K562 (cell line): ENCODE results near the gene YAF2. TPM values are rescaled to one million over a fixed set of nuclear protein-coding genes. Genes with fewer than 3 reads are reported as not detected.

Source experiments
- MGA ChIP-seq: fragments of 450-650 bp; IDR thresholded peaks from 2 replicates; pipeline ENCODE4 v1.6.1; 2016; ENCODE audit warnings: mild to moderate bottlenecking, moderate library complexity
- MXI1 ChIP-seq: IDR thresholded peaks from 2 replicates; pipeline ENCODE4 v1.6.1; 2011; ENCODE audit warnings: low read depth, mild to moderate bottlenecking, improper control_type of control experiment, low read length
- NFATC3 ChIP-seq: fragments of 450-650 bp; IDR thresholded peaks from 2 replicates; pipeline ENCODE4 v1.6.1; 2017; ENCODE audit warnings: mild to moderate bottlenecking
- RBM17 ChIP-seq: fragments of 200-400 bp; formaldehyde crosslinking; IDR thresholded peaks from 2 replicates; pipeline ENCODE4 v1.6.1; 2017; ENCODE audit warnings: low read depth, mild to moderate bottlenecking, low read length, borderline replicate concordance
- RUNX1 ChIP-seq: sonication (generic); IDR thresholded peaks from 2 replicates; pipeline ENCODE4 v1.6.1; 2016; ENCODE audit warnings: antibody characterized with exemption, low read depth
- TEAD2 ChIP-seq: fragments of 450-650 bp; IDR thresholded peaks from 2 replicates; pipeline ENCODE4 v1.6.1; 2016; ENCODE audit warnings: missing genetic modification characterization, control low read depth, missing compliant biosample characterization
- ZBTB2 ChIP-seq: fragments of 450-650 bp; IDR thresholded peaks from 2 replicates; pipeline ENCODE4 v1.6.1; 2016; ENCODE audit warnings: antibody characterized with exemption
- ZNF444 ChIP-seq: fragments of 250-450 bp; sonication (Bioruptor Pico); IDR thresholded peaks from 2 replicates; pipeline ENCODE4 v1.4.0; 2020; ENCODE audit warnings: mild to moderate bottlenecking, moderate library complexity
- ZNF592 ChIP-seq: fragments of 450-650 bp; IDR thresholded peaks from 2 replicates; pipeline ENCODE4 v1.6.1; 2017; ENCODE audit warnings: antibody characterized with exemption, mild to moderate bottlenecking
- polyA plus RNA-seq, 8 experiments: library from polyadenylated mRNA; depleted of rRNA in 4 of 8; stranded (reverse) in 5 of 8; unstranded in 3 of 8; fragments of >200 nt; fragmentation: Nextera tagmentation in 2 of 8; fragmentation: Illumina TruSeq in 1 of 8; extraction: Ambion mirVana in 2 of 8; extraction: Trizol in 1 of 8; gene quantifications; 2 replicates each; pipeline versions ENCODE4 v1.2.1 to v1.2.3, GENCODE V29; 2011 to 2014; ENCODE audit warnings: inconsistent platforms in 1 of 8, missing spikeins in 1 of 8
- total RNA-seq, 7 experiments: library from RNA; depleted of rRNA in 6 of 7; stranded (reverse); fragments of >200 nt in 6 of 7; fragmentation: Illumina TruSeq in 2 of 7; extraction: Trizol in 2 of 7; gene quantifications; 2 replicates each; pipeline versions ENCODE4 v1.2.1 to v1.2.3, GENCODE V29; 2011 to 2021; ENCODE audit warnings: low replicate concordance in 1 of 7

YAF2 gene
- total and polyA plus RNA-seq, 9 of the 15 experiments (the other 6 are each of a cell fraction or from before 2014, with no cell fraction given), result 10.6 to 26.4 (median 21.3) TPM

GRCh38 chr12:42238240-42239140 is at the start of gene YAF2 (continued):
- TF ChIP-seq ZBTB2 (no peak), ZNF444 (CRISPR knock-in tag) (no peak), RUNX1 (no peak), NFATC3 (no peak), MXI1 (no peak), TEAD2 (tag) (no peak), MGA (peak; percentile 68), ZNF592 (no peak; the same call in 1 of the 2 replicates), RBM17 (no peak)
